DND-41 (cell line): ENCODE measurements around the gene EHD3.

Experiments used
- ATAC-seq: fragments of 200-7000 bp; cut with Tn5 transposase; 3 replicates; pipeline ENCODE4 v1.9.1; 2021; ENCODE audit warnings: low read depth; ENCODE audit not compliant: insufficient read depth
- DNase-seq: peaks from one replicate; pipeline ENCODE4 v3.0.0-alpha.2; 2020
- H2AFZ ChIP-seq: 2 replicates; pipeline ENCODE4 v1.6.0; 2012; ENCODE audit warnings: low read depth, low read length
- H3K27ac ChIP-seq: 2 replicates; pipeline ENCODE4 v1.5.1; 2012; ENCODE audit warnings: low read length, inconsistent platforms
- H3K27me3 ChIP-seq: fragments of 200-600 bp; sonication (generic); 2 replicates; pipeline ENCODE4 v1.6.0; 2012; ENCODE audit warnings: low read length, mild to moderate bottlenecking, inconsistent platforms; ENCODE audit not compliant: insufficient read depth, poor library complexity
- H3K36me3 ChIP-seq: 2 replicates; pipeline ENCODE4 v1.5.1; 2012; ENCODE audit warnings: low read length, inconsistent platforms; ENCODE audit not compliant: insufficient read depth
- H3K4me1 ChIP-seq: 2 replicates; pipeline ENCODE4 v1.5.1; 2012; ENCODE audit warnings: mild to moderate bottlenecking, low read length; ENCODE audit not compliant: insufficient read depth
- H3K4me2 ChIP-seq: 2 replicates; pipeline ENCODE4 v1.6.0; 2012; ENCODE audit warnings: mild to moderate bottlenecking, moderate library complexity, low read length, inconsistent platforms; ENCODE audit not compliant: insufficient read depth
- H3K4me3 ChIP-seq, 2 experiments: fragments of 200-600 bp in 1 of 2; shearing (Covaris generic) in 1 of 2; 2 replicates each; pipeline ENCODE4 v1.5.1; 2012 to 2016; ENCODE audit warnings: inconsistent platforms in 2 of 2, low read length in 2 of 2, mild to moderate bottlenecking in 2 of 2, low read depth in 1 of 2, moderate library complexity in 1 of 2
- H3K79me2 ChIP-seq: 2 replicates; pipeline ENCODE4 v1.6.0; 2012; ENCODE audit warnings: low read length, inconsistent platforms; ENCODE audit not compliant: insufficient read depth
- H3K9ac ChIP-seq: 2 replicates; pipeline ENCODE4 v1.6.0; 2012; ENCODE audit warnings: low read depth, mild to moderate bottlenecking, inconsistent platforms, low read length, moderate library complexity
- H3K9me3 ChIP-seq: 2 replicates; pipeline ENCODE4 v1.5.1; 2012; ENCODE audit warnings: low read length, moderate library complexity, mild to moderate bottlenecking, inconsistent platforms; ENCODE audit not compliant: insufficient read depth, severe bottlenecking
- H4K20me1 ChIP-seq: 2 replicates; pipeline ENCODE4 v1.6.0; 2012; ENCODE audit warnings: low read length; ENCODE audit not compliant: insufficient read depth
- CTCF ChIP-seq: IDR thresholded peaks from 2 replicates; pipeline ENCODE4 v1.5.1; 2012; ENCODE audit warnings: borderline replicate concordance, low read length, moderate library complexity, mild to moderate bottlenecking; ENCODE audit not compliant: poor library complexity, severe bottlenecking; ENCODE audit errors: extremely low read depth
- EZH2 ChIP-seq: IDR thresholded peaks from 3 replicates; pipeline ENCODE4 v1.6.1; 2012; ENCODE audit warnings: borderline replicate concordance, low read depth, mild to moderate bottlenecking, moderate library complexity, low read length, inconsistent platforms; ENCODE audit not compliant: severe bottlenecking

Gene EHD3

GRCh38 chr2:31304816-31305215 lies 70.9 kb downstream of the EHD3 start:
- Histone ChIP-seq H3K36me3 (no peaks in the 10 kb centered on the region), H3K9ac (no peak overlapping the region), H3K27me3 (no peaks in the 10 kb centered on the region), H3K4me1 (no peaks in the 10 kb centered on the region), H3K9me3 (no peaks in the 10 kb centered on the region), H2AFZ (no peak overlapping the region), H3K4me2 (no peak overlapping the region), H3K79me2 (no peaks in the 10 kb centered on the region), H4K20me1 (no peaks in the 10 kb centered on the region), H3K27ac (no peak overlapping the region), H3K4me3 (no peak overlapping the region)
- DNase-seq (no peak), ATAC-seq (no peak)
- TF ChIP-seq EZH2 (no peak), CTCF (no peak)

- ATAC-seq (no peak), DNase-seq (no peak)
- H3K9me3 ChIP-seq: no peaks in the 10 kb centered on the region
- H4K20me1 ChIP-seq: no peaks in the 10 kb centered on the region
- peaks cover 24% of the 10 kb centered on the region for H3K4me1 ChIP-seq
- H3K27ac ChIP-seq: no peak overlapping the region
- no peak overlapping the region for H2AFZ ChIP-seq
- H3K79me2 ChIP-seq: no peaks in the 10 kb centered on the region
- TF ChIP-seq EZH2: no peak
- no peak for TF ChIP-seq CTCF
- no peaks in the 10 kb centered on the region for H3K27me3 ChIP-seq
- H3K36me3 ChIP-seq: no peaks in the 10 kb centered on the region
- H3K4me3 ChIP-seq: no peak overlapping the region
- no peak overlapping the region for H3K9ac ChIP-seq
- no peak overlapping the region for H3K4me2 ChIP-seq
Measured at GRCh38 chr2:31312898-31313297, 78.9 kb downstream of the EHD3 start.

- no peak for TF ChIP-seq CTCF
- TF ChIP-seq EZH2: no peak
- Histone ChIP-seq H3K9me3 (no peaks in the 10 kb centered on the region), H3K27me3 (no peaks in the 10 kb centered on the region), H3K36me3 (no peaks in the 10 kb centered on the region), H3K79me2 (no peaks in the 10 kb centered on the region), H2AFZ (no peak overlapping the region), H3K27ac (no peak overlapping the region), H4K20me1 (no peaks in the 10 kb centered on the region), H3K9ac (no peak overlapping the region), H3K4me1 (peaks cover 43% of the 10 kb centered on the region), H3K4me2 (no peak overlapping the region), H3K4me3 (no peak overlapping the region)
- ATAC-seq (no peak), DNase-seq (no peak)
Measured at GRCh38 chr2:31314761-31315160, 80.8 kb downstream of the EHD3 start.

GRCh38 chr2:31317396-31317795 lies 83.4 kb downstream of the EHD3 start:
- ATAC-seq (no peak), DNase-seq (no peak)
- H3K4me1 ChIP-seq: peaks cover 52% of the 10 kb centered on the region
- H4K20me1 ChIP-seq: no peaks in the 10 kb centered on the region
- H3K27me3 ChIP-seq: no peaks in the 10 kb centered on the region
- H3K4me2 ChIP-seq: no peak overlapping the region
- H3K79me2 ChIP-seq: no peaks in the 10 kb centered on the region
- TF ChIP-seq EZH2 (no peak), CTCF (peak; percentile 25)
- no peak overlapping the region for H2AFZ ChIP-seq
- H3K9me3 ChIP-seq: no peaks in the 10 kb centered on the region
- no peak overlapping the region for H3K4me3 ChIP-seq
- H3K36me3 ChIP-seq: no peaks in the 10 kb centered on the region
- H3K27ac ChIP-seq: peak overlapping the region; percentile 83
- H3K9ac ChIP-seq: no peak overlapping the region
